Stimulated activated CD8-positive, alpha-beta memory T cell treated with anti-CD3 and anti-CD28 coated beads, Interleukin-2, amount 100 ng/mL, for 1 hour (primary cell): ENCODE measurements around the gene CHST8.
"Not testable (repeated sequence)": the region's sequence is repeated elsewhere in the genome, so short reads cannot be mapped to it uniquely, and the experiment has no call there.

Source experiments
- DNase-seq, 2 donors: peaks; one replicate each; pipeline ENCODE4 v3.0.0-alpha.2; 2020; ENCODE audit warnings: low read depth in 2 of 2

Gene CHST8

GRCh38 chr19:33644284-33644836, 22.6 kb downstream of the CHST8 start:
- DNase-seq, result no peak

DNA sequence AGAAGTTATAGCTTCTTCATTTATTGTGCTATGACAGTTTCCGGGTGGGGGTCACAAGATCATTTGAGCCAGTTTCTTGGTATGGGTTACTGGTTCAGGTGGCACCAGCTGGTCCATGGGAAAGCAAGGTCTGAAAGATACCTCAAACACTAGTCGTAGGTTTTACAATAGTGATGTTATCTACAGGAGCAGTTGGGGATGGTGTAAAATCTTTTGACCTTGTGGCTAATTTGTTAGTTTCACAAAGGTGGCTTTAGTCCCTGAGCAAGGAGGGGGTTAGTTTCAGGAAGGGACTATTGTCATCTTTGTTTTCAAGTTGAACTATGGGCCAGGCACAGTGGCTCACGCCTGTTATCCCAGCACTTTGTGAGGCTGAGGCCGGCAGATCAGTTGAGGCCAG, 24.6 kb downstream of the CHST8 start:
- DNase-seq, result no peak

DNA sequence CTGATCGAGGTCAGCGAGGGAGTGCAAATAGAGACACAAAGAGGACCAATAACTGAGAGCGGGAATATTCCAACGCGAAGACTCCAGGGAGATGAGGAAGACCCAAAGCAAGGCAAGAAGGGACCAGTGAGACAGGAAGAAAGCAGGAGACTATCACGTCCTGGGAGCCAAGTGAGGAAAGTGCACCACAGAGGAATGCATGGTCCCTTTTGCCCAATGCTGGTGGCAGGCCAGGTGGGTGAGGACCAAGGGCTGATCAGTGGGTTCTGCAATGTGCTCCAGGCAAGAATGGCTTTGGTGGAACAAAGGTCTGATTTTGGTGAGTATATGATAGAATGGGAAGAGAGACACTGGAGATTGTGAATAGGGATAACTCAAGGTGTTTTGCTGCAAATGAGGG, 25.4 kb downstream of the CHST8 start:
- DNase-seq, result no peak

DNA sequence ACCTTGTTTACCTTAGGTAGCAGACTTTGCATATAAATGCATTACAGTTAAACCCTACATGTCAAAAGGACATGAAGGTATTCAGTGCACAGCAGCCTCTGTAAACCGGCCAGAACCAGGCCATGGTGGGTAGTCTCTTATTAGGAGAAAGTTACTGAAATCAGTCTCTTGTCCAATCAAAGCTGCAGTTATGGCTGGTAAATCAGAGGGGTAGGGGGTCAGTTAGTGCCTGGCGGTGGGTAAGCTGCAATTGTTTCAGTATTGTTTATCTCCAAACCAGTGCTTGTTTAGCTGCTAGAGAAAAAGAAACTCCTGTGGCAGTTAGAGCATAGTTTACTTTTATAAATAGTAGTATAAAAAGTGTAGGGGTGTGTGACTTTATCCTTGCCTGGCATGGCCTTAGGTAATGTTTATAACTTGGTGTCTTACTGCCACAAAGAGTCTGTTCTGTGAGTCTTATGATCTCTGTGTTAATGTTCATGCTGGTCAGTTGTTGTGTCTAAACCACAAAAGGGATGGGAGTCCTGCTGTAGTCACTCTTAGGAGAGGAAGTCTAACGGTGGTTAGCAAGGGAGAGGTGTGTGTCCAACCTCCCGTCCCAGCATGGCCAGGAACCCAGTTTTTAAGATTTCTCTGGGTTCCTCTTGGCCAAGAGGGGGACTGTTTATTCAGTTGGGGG, 28.0 kb downstream of the CHST8 start:
- no peak for DNase-seq

- DNase-seq, result no peak
Measured at GRCh38 chr19:33653684-33654083, 31.9 kb downstream of the CHST8 start.

DNA sequence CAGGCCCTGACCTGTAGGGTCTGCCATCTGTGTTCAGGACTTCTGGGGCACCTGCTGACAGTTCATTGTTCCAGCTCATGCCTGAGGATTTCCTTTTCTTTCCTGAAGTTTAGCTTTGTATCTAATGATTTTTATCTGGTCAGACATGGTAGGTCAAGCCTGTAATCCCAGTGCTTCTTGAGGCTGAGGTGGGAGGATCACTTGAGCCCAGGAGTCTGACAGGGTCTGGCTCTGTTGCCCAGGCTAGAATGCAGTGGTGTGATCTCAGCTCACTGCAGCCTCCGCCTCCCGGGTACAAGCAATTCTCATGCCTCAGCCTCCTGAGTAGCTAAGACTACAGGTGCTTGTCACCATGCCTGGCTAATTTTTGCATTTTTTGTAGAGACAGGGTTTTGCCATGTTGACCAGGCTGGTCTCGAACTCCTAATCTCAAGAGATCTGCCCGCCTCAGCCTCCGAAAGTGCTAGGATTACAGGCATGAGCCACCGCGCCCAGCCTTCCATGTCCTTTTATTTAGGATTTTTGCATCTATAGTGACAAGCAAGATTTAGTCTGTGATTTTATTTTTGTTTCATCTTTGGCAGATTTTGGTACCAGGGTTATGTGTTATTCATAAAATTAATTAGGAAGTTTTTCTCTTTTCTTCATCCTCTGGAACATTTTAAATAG, 33.2 kb downstream of the CHST8 start:
- DNase-seq, result no peak

DNA sequence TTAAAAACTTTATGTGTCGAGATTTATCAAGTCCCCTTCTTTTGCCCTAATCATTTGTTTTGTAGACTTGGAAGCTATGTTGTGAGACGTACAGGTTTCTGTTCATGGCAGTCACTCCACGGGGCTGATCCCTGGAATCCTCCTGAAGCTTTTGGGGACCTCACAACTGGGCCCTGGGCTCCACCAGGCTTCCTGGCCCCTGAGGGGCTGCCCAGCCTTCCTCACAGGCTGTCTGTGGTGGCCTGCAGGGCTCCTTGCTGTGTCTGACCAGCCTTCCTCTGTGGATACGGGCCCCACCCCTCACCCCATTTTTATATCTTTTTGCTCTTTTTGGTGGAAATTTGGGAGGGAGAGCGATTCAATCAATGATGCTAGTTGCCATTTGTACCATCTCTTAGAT, 38.1 kb downstream of the CHST8 start:
- DNase-seq, result no peak

- DNase-seq, result no peak
Measured at GRCh38 chr19:33660410-33661124, 38.8 kb downstream of the CHST8 start.

DNA sequence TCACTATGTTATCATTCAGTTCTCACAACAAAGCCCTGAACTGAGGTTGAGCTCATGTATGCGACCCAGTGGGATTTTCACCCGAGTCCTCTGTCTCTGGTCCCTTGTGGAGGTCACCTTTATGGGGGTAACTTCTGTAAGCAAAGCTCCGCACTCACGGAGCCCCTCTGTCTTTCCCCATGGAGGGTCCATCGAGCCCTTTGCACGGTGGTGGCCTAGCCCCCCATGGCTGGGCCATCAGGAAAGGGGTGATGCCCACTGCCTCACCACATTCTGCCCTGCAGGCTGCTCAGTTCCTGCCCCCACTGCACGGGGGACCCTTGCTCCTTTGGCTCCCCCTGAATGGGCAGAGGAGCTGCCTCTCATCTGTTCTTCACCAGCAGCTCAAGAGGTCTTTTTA, 39.6 kb downstream of the CHST8 start:
- no peak for DNase-seq

DNA sequence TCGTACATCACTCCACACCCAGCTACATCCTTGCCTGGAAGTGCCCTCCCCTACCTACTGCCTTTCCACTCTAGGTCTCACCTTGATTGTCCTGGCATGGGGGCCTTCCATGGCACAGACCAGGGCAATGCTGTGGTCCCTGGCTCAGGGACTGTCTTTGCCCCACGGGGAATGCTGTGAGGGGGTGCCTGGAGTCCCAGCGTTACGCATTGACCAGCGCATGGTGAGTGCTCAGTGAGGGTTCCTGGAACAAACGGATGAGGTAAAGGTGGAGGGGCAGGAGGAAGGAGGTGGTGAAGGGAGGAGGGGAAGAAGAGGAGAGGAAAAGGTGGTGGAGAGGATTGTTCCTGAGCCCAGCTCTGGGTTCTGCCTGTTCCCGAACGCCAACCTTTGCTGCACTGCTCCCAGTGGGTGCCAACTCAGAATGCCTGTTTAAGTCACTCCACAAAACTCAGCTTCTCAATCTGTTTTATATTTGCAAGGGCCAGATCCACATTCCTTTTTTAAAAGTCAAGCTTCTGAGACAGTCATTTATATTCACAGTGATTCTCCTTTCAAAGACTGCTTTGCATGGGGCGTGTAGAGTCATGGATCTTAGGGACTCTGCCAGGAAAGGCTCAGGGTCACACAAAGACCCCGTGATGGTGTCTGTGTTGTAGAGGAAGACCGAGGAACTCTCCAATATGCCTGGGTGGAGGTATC, 40.8 kb downstream of the CHST8 start:
- DNase-seq, result no peak

DNA sequence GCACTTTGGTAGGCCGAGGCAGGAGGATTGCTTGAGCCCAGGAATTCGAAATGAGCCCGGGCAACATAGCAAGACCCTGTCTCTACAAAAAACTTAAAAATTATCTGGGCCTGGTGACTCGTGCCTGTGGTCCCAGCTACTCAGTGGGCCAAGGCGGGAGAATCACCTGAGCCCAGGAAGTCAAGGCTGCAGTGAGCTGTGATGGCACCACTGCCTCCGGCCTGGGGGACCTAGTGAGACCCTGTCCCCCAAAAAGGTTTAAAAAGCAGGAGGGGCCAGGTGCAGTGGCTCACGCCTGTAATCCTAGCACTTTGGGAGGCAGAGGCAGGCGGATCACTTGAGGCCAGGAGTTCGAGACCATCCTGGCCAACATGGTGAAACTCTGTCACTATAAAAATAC, 41.6 kb downstream of the CHST8 start:
- not testable (repeated sequence) for DNase-seq

DNA sequence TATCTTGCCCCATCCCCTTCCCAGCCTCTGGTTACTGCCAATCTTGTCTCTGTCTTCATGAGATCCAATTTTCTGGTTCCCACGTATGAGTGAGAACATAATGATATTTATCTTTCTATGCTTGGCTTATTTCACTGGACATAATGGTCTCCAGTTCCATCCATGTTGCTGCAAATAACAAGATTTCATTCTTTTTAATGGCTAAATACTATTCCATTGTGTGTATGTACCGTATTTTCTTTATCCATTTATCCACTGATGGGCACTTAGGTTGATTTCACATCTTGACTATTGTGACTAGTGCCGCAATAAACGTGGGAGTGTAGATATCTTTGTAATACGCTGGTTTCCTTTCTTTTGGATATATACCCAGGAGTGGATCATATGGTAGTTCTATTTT, 43.0 kb downstream of the CHST8 start:
- no peak for DNase-seq

DNA sequence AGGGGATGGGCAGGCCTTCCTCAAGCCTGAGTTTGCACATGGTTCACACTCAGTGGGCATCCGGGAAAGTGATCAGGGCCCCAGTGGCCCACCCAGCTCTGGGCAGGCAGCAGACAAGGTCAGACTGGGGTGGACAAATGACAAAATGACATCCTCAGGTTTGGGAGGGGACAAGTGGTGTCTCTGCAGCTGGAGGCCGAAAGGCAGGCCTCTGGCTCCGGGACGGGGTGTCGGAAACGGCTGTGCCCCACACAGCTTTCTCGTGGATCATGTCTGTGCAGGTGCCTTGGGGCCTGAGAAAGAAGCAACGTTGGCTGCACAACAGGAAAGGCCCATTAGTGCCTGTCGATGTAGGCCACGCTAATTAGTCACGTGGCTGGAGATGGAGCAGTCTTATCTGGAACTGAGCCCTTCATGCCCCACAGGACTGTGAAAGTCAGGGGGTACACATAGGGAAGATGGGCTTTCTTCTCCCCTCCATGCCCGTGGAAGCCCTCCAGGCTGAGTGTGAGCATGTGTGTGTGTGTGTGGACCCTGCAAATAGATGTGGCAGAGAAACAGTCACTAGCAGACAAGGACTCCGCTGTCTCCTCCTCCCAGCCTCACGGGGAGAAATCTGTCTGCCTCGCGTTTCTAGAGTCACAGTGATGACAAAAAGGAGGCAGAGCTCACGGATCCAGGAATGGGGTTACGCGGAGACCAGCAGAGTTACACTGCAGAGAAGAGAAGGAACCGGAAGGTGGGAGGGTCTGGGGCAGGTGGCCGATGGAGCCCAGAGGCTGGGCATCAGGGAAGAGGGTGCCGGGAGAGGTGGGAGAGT, 44.2 kb downstream of the CHST8 start:
- DNase-seq, result no peak

GRCh38 chr19:33667141-33667650, 45.4 kb downstream of the CHST8 start:
- no peak for DNase-seq

GRCh38 chr19:33667881-33668280, 46.1 kb downstream of the CHST8 start:
- no peak for DNase-seq

DNA sequence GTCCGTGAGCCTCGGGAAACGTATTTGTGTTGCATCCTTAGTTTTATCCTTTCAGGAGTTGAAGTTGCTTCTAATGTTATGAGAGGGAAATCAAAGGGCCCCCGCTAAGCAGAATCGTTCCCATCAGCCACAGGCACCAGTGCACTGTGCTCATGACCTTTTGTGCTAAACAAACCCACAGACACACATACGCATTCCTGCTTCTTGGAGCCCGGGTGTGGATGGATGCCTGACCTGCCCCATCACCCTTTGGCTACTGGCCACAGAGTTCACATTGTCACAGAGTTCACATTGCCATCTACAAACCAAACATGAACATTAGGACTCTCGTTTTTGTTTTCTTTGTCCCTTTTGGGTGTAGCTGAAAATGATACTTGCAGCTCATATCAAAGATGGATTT, 47.2 kb downstream of the CHST8 start:
- no peak for DNase-seq

DNA sequence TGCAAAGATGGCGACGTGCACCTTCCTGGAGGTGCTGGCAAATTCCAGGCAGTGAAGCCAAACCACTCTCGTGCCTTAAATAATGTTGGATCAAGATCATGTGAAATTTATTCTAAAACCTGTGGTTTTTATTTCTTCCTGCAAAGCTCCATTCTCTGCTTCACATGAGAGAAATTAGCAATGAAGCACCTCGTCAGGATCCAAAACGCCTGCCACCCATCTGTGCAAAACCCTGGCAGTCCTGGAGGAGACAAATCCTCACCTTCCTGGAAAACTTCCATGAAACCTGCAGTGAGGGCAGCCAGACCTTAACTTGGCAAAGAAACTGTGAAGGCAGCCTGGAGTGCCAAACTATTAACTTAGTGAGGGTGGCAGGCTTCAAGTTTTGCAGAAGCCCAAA, 47.6 kb downstream of the CHST8 start:
- DNase-seq, result no peak

DNA sequence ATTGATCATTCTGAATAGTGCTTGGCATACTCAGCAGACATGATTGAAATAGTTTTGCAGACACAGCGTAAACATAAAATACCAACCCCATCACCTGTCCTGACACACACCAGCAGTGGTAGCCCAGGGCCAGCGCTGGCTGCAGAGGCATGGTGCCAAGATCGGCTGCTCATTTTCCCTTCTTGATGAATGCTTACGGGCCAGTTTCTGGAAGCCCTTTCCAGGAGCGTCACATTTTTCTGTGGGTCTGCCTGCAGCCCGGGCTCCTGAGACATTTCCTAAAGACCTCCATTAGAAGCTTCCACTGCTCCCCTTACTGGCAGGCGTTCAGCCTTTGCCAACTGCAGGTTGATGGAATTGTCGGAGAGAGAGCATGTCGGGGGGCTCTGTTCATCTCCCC, 48.6 kb downstream of the CHST8 start:
- no peak for DNase-seq

- no peak for DNase-seq
Measured at GRCh38 chr19:33671211-33671610, 49.5 kb downstream of the CHST8 start.

DNA sequence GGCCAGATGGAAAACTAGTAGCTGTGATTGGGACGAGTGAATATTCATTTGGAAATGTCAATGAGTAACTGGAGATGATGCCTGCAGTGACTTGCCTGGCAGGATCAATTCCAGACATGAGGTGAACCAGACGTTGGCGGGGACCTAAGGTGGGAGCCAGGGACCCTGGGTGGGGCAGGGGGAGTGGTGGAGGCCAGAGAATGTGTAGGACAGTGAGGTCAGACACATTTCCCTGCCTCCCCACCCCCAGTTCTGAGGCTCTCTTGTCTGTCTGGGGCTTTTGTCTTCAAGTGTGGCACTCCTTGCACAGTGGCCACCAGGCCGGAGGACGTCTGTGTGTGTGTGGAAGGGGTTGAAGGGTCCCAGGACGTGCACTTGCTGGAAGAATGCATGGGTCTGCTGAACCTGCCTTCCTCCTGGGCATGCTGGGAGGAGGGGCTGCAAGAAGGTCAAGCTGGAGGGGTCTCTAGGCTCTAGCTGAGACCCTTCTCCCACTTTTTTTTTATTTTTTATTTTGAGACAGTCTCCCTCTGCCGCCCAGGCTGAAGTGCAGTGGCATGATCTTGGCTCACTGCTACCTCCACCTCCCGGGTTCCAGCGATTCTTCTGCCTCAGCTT, 51.6 kb downstream of the CHST8 start:
- no peak for DNase-seq
